HG02970 (cell line): Measurements from ENCODE around the gene PTHLH.

Experiments used
- ATAC-seq: cut with Tn5 transposase; IDR thresholded peaks from one replicate; pipeline ENCODE4 v1.9.1; 2021; ENCODE audit warnings: mild to moderate bottlenecking, moderate library complexity, moderate number of reproducible peaks; ENCODE audit not compliant: unreplicated experiment, low FRiP score

The PTHLH gene

GRCh38 chr12:27946421-27946820, 26.1 kb downstream of the PTHLH start:
- no peak for ATAC-seq

GRCh38 chr12:27940756-27941402, 31.7 kb downstream of the PTHLH start:
- peak; percentile 74 for ATAC-seq

GRCh38 chr12:27940245-27940644, 32.3 kb downstream of the PTHLH start:
- no peak for ATAC-seq

- ATAC-seq: no peak
Measured at GRCh38 chr12:27937768-27938167, 34.8 kb downstream of the PTHLH start.

GRCh38 chr12:27936196-27936595, 36.3 kb downstream of the PTHLH start:
- ATAC-seq: no peak

- ATAC-seq: no peak
Measured at GRCh38 chr12:27934276-27934675, 38.3 kb downstream of the PTHLH start.

GRCh38 chr12:27931390-27931789, 41.1 kb downstream of the PTHLH start:
- no peak for ATAC-seq

- no peak for ATAC-seq
Measured at GRCh38 chr12:27927347-27927746, 45.2 kb downstream of the PTHLH start.

- no peak for ATAC-seq
Measured at GRCh38 chr12:27924350-27925135, 48.0 kb downstream of the PTHLH start.

- no peak for ATAC-seq
Measured at GRCh38 chr12:27922531-27923139, 49.9 kb downstream of the PTHLH start.

GRCh38 chr12:27919671-27920235, 52.8 kb downstream of the PTHLH start:
- no peak for ATAC-seq

GRCh38 chr12:27915536-27915935, 57.0 kb downstream of the PTHLH start:
- ATAC-seq: no peak

GRCh38 chr12:27915021-27915420, 57.5 kb downstream of the PTHLH start:
- no peak for ATAC-seq

- no peak for ATAC-seq
Measured at GRCh38 chr12:27913999-27914614, 58.4 kb downstream of the PTHLH start.

- no peak for ATAC-seq
Measured at GRCh38 chr12:27911397-27911796, 61.1 kb downstream of the PTHLH start.
